ENCODE measurements around the gene AURKAIP1. TPM values are rescaled to one million over a fixed set of nuclear protein-coding genes. Genes with fewer than 3 reads are reported as not detected.

Gene AURKAIP1
- total and polyA plus RNA-seq, 2 of the 4 experiments (the other 2 are of a cell fraction) = 45.7 to 107 TPM

GRCh38 chr1:1335792-1336248 is 39.2 kb downstream of the AURKAIP1 start:
- no peak overlapping the region for H4K91ac ChIP-seq (ENCODE audit: insufficient read depth, low read depth, low read length)
- H3K4ac ChIP-seq (ENCODE audit: low read depth, low read length) = no peak overlapping the region
- H3K23ac ChIP-seq (ENCODE audit: low read depth, low read length) = no peak overlapping the region
- intact Hi-C loops (cut with micrococcal nuclease) (no loop called here), dilution Hi-C loops (cut with HindIII; ENCODE audit: low sequenced_read_pairs, unreplicated experiment) (no loop called here), in situ Hi-C loops (cut with MboI; ENCODE audit: low sequenced_read_pairs) (no loop called here)
- H3K27me3 ChIP-seq (ENCODE audit: control insufficient read depth, insufficient read depth, low read length) = no peaks in the 10 kb centered on the region
- no peak overlapping the region for H3K18ac ChIP-seq (ENCODE audit: low read depth, low read length)
- H2AK9ac ChIP-seq (replicated peaks; ENCODE audit: low read depth, low read length, poor library complexity) = no peak overlapping the region
- ChIA-PET CTCF (no interaction called here), POLR2A (ENCODE audit: unreplicated experiment) (no interaction called here)
- H2BK20ac ChIP-seq (ENCODE audit: low read depth, low read length) = no peak overlapping the region
- no peak overlapping the region for H2BK120ac ChIP-seq (ENCODE audit: low read depth, low read length)
- peaks cover 4% of the 10 kb centered on the region for H3K9me1 ChIP-seq (ENCODE audit: insufficient read depth, low read length)
- H3K4me3 ChIP-seq (ENCODE audit: insufficient read depth, low read depth, low read length) = no peak overlapping the region
- ATAC-seq (ENCODE audit: low read depth) (no peak), DNase-seq (no peak)
- H4K20me1 ChIP-seq (ENCODE audit: insufficient read depth, low read length) = peaks cover 7% of the 10 kb centered on the region
- H3K14ac ChIP-seq (replicated peaks; ENCODE audit: low read depth, low read length) = no peak overlapping the region
- no peak overlapping the region for H2BK15ac ChIP-seq (ENCODE audit: low read depth, low read length)
- no peak overlapping the region for H3K56ac ChIP-seq (ENCODE audit: extremely low read depth, insufficient read depth, low read length)
- H3K4me1 ChIP-seq (ENCODE audit: control insufficient read depth, insufficient read depth, low read length) = no peaks in the 10 kb centered on the region
- TF ChIP-seq RFX5 (IDR thresholded peaks at IDR 0.05; ENCODE audit: low read depth, low read length) = no peak
- TF ChIP-seq NFE2L2 (IDR thresholded peaks at IDR 0.05; ENCODE audit: low read depth, low read length) = no peak
- TF ChIP-seq RCOR1 (IDR thresholded peaks at IDR 0.05; ENCODE audit: insufficient replicate concordance, low read length) = no peak
- TF ChIP-seq MXI1 (IDR thresholded peaks at IDR 0.05; ENCODE audit: borderline replicate concordance, low read depth, low read length) = no peak
- no peak for TF ChIP-seq RAD21 (IDR thresholded peaks at IDR 0.05; ENCODE audit: low read length)
- TF ChIP-seq ELK1 (IDR thresholded peaks at IDR 0.05; ENCODE audit: borderline replicate concordance, low read depth, low read length) = no peak
- TF ChIP-seq MAZ (IDR thresholded peaks at IDR 0.05; ENCODE audit: borderline replicate concordance, low read depth, low read length) = no peak
- no peak for TF ChIP-seq MAFK (IDR thresholded peaks at IDR 0.05; ENCODE audit: low read depth, low read length)
- TF ChIP-seq SMC3 (IDR thresholded peaks at IDR 0.05; ENCODE audit: low read depth, low read length) = no peak
- no peak for TF ChIP-seq CHD1 (IDR thresholded peaks at IDR 0.05; ENCODE audit: low read depth, low read length)
- no peak for TF ChIP-seq BHLHE40 (IDR thresholded peaks at IDR 0.05; ENCODE audit: low read depth, low read length)
- no peak for TF ChIP-seq POLR2A (IDR thresholded peaks at IDR 0.05; ENCODE audit: low read depth, low read length)
- TF ChIP-seq USF2 (IDR thresholded peaks at IDR 0.05; ENCODE audit: low read depth, low read length) = no peak
- peaks cover 40% of the 10 kb centered on the region for H3K36me3 ChIP-seq (ENCODE audit: control insufficient read depth, insufficient read depth, low read length)
- no peak overlapping the region for H3K27ac ChIP-seq (ENCODE audit: insufficient read depth, low read length)
- H2BK5ac ChIP-seq (ENCODE audit: low read depth, low read length, poor library complexity, severe bottlenecking) = no peak overlapping the region
- no peak overlapping the region for H4K8ac ChIP-seq (ENCODE audit: low read depth in 2 of 2, low read length in 2 of 2)
- H3K9ac ChIP-seq (ENCODE audit: low read depth, low read length) = no peak overlapping the region
- WGBS, 2 experiments (ENCODE audit: extremely low coverage in 2 of 2, insufficient read length in 1 of 2) = 100% methylated on average over 2 of the region's 21 CpGs; no CpG with 5 or more reads in 1 of the 2 experiments
- no peaks in the 10 kb centered on the region for H3K9me3 ChIP-seq (ENCODE audit: control insufficient read depth, insufficient read depth, low read length)
- no peak overlapping the region for H2AFZ ChIP-seq (replicated peaks; ENCODE audit: low read length, poor library complexity)
- no peak overlapping the region for H4K5ac ChIP-seq (ENCODE audit: low read depth, low read length)
- BruUV-seq (replicated peaks) = TSS peak; percentile 64
- H3K4me2 ChIP-seq (ENCODE audit: low read depth, low read length) = no peak overlapping the region
- peaks cover 4 to 9% of the 10 kb centered on the region in 2 experiments for H3K79me1 ChIP-seq (ENCODE audit: low read depth in 1 of 2, low read length in 2 of 2)
- no peak overlapping the region for H2AK5ac ChIP-seq (ENCODE audit: low read depth, low read length)
